GM19455 (cell line): Measurements from ENCODE around the gene CX3CR1.
A peak's percentile ranks its signal among the peaks of the same experiment; 100 is the strongest.
"Not testable (repeated sequence)": the region's sequence is repeated elsewhere in the genome, so short reads cannot be mapped to it uniquely, and the experiment has no call there.

Source experiments
- ATAC-seq: cut with Tn5 transposase; IDR thresholded peaks from one replicate; pipeline ENCODE4 v1.9.1; 2021; ENCODE audit not compliant: unreplicated experiment

The CX3CR1 gene

GRCh38 chr3:39268549-39268900, 11.3 kb downstream of the CX3CR1 start:
- ATAC-seq, result no peak

- no peak for ATAC-seq
Observed at GRCh38 chr3:39267631-39268548, 11.9 kb downstream of the CX3CR1 start.

- no peak for ATAC-seq
Observed at GRCh38 chr3:39264053-39264452, 15.8 kb downstream of the CX3CR1 start.

GRCh38 chr3:39263576-39263975, 16.3 kb downstream of the CX3CR1 start:
- ATAC-seq, result no peak

GRCh38 chr3:39262846-39263245, 17.0 kb downstream of the CX3CR1 start:
- ATAC-seq, result no peak

GRCh38 chr3:39261726-39262125, 18.1 kb downstream of the CX3CR1 start:
- ATAC-seq, result no peak

GRCh38 chr3:39260957-39261356, 18.9 kb downstream of the CX3CR1 start:
- no peak for ATAC-seq

GRCh38 chr3:39260318-39260717, 19.5 kb downstream of the CX3CR1 start:
- ATAC-seq, result no peak

- ATAC-seq, result peak; percentile 98
Observed at GRCh38 chr3:39255503-39256325, 24.1 kb downstream of the CX3CR1 start.

GRCh38 chr3:39254806-39255449, 24.9 kb downstream of the CX3CR1 start:
- no peak for ATAC-seq

GRCh38 chr3:39251576-39251975, 28.3 kb downstream of the CX3CR1 start:
- ATAC-seq, result no peak

GRCh38 chr3:39250116-39250747, 29.6 kb downstream of the CX3CR1 start:
- no peak for ATAC-seq

- ATAC-seq, result no peak
Observed at GRCh38 chr3:39249453-39250115, 30.3 kb downstream of the CX3CR1 start.

GRCh38 chr3:39241561-39241960, 38.3 kb downstream of the CX3CR1 start:
- no peak for ATAC-seq

- no peak for ATAC-seq
Observed at GRCh38 chr3:39237027-39237426, 42.8 kb downstream of the CX3CR1 start.

GRCh38 chr3:39234651-39235050, 45.2 kb downstream of the CX3CR1 start:
- ATAC-seq, result no peak

- ATAC-seq, result no peak
Observed at GRCh38 chr3:39232859-39233258, 47.0 kb downstream of the CX3CR1 start.

GRCh38 chr3:39230453-39230852, 49.4 kb downstream of the CX3CR1 start:
- ATAC-seq, result no peak

GRCh38 chr3:39228496-39228895, 51.3 kb downstream of the CX3CR1 start:
- ATAC-seq, result no peak

- not testable (repeated sequence) for ATAC-seq
Observed at GRCh38 chr3:39227596-39227995, 52.2 kb downstream of the CX3CR1 start.
